GM12892 (cell line): Measurements from ENCODE around the gene KBTBD13.

ENCODE experiments used
- DNase-seq: peaks from one replicate; pipeline ENCODE4 v3.0.0; 2011; ENCODE audit not compliant: insufficient read length
- FAIRE-seq: peaks from 2 replicates; lab custom pipeline; 2011; peaks lifted over from hg19 to GRCh38; lab: Jason Lieb, UNC
- POLR2A ChIP-seq: IDR thresholded peaks from 2 replicates; pipeline ENCODE4 v1.6.1; 2011; ENCODE audit warnings: low read depth, low read length, control low read depth
- POLR2AphosphoS5 ChIP-seq: IDR thresholded peaks from 2 replicates; pipeline ENCODE4 v1.6.1; 2011; ENCODE audit warnings: low read depth, low read length, control low read depth
- TAF1 ChIP-seq: IDR thresholded peaks from 2 replicates; pipeline ENCODE4 v1.6.1; 2011; ENCODE audit warnings: low read depth, mild to moderate bottlenecking, control low read depth, low read length, borderline replicate concordance

Gene KBTBD13

GRCh38 chr15:65077291-65077980 is 890 bp downstream of the KBTBD13 start:
- DNase-seq = no peak
- FAIRE-seq = no peak
- TF ChIP-seq POLR2AphosphoS5 (no peak), POLR2A (no peak), TAF1 (no peak)

- FAIRE-seq (no peak), DNase-seq (no peak)
- TF ChIP-seq POLR2A (no peak), TAF1 (no peak), POLR2AphosphoS5 (no peak)
Observed at GRCh38 chr15:65077981-65078352, 1.4 kb downstream of the KBTBD13 start.

GRCh38 chr15:65079580-65079979 is 3.0 kb downstream of the KBTBD13 start:
- DNase-seq (no peak), FAIRE-seq (no peak)
- TF ChIP-seq POLR2A (no peak), TAF1 (no peak), POLR2AphosphoS5 (no peak)

- DNase-seq (no peak), FAIRE-seq (no peak)
- TF ChIP-seq POLR2A (no peak), TAF1 (no peak), POLR2AphosphoS5 (no peak)
Observed at GRCh38 chr15:65081270-65081669, 4.7 kb downstream of the KBTBD13 start.

GRCh38 chr15:65081758-65082157 is 5.2 kb downstream of the KBTBD13 start:
- FAIRE-seq = no peak
- TF ChIP-seq POLR2A = no peak
- TF ChIP-seq POLR2AphosphoS5 = no peak
- no peak for TF ChIP-seq TAF1

GRCh38 chr15:65082303-65082953 is 5.9 kb downstream of the KBTBD13 start:
- FAIRE-seq (no peak), DNase-seq (no peak)
- TF ChIP-seq TAF1 = no peak
- no peak for TF ChIP-seq POLR2AphosphoS5
- no peak for TF ChIP-seq POLR2A

More at GRCh38 chr15:65081758-65082157, 5.2 kb downstream of the KBTBD13 start:
- DNase-seq = no peak

- TF ChIP-seq TAF1 (no peak), POLR2A (no peak), POLR2AphosphoS5 (no peak)
- DNase-seq = no peak
- no peak for FAIRE-seq
Observed at GRCh38 chr15:65083262-65083701, 6.7 kb downstream of the KBTBD13 start.

- FAIRE-seq (no peak), DNase-seq (no peak)
- TF ChIP-seq TAF1 = no peak
- TF ChIP-seq POLR2A = no peak
- TF ChIP-seq POLR2AphosphoS5 = no peak
Observed at GRCh38 chr15:65084500-65085206, 8.1 kb downstream of the KBTBD13 start.

GRCh38 chr15:65085207-65085753 is 8.7 kb downstream of the KBTBD13 start:
- DNase-seq (no peak), FAIRE-seq (no peak)
- TF ChIP-seq POLR2AphosphoS5 (no peak), POLR2A (no peak), TAF1 (no peak)

DNA sequence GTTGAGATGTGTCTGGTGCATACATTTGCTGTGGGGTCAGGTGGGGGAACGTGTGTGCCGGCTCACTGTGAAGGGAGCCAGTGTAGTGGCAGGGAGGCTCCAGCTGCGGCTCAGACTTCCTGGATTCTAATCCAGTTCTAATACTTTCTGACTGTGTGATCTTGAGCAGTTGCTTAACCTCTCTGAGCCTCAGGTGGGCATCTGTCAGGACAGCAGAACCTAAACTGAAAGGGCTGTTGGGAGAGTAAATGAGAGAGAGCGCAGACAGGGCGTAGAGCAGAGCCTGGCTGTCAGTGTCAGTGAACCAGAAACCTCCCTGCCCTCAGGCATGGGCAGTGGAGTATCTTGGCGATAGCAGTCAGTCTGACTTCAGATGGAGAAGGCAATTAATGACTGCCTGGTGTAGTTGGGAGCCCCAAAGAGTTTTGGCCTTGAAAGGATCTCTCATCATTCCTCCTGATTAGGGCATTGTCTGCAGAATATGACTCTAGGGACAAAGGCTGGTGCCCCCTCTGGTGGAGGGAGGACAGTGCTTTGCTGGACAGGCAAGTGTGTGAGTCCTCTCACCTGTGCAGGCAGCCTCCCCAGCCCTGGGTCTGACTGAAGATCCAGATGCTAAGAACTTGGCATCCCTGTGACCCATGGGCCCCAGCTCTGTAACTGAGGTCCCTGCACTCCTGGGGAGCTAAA is 9.6 kb downstream of the KBTBD13 start:
- no peak for DNase-seq
- FAIRE-seq = peak; percentile 77
- TF ChIP-seq POLR2A = no peak
- TF ChIP-seq TAF1 = no peak
- TF ChIP-seq POLR2AphosphoS5 = no peak

DNA sequence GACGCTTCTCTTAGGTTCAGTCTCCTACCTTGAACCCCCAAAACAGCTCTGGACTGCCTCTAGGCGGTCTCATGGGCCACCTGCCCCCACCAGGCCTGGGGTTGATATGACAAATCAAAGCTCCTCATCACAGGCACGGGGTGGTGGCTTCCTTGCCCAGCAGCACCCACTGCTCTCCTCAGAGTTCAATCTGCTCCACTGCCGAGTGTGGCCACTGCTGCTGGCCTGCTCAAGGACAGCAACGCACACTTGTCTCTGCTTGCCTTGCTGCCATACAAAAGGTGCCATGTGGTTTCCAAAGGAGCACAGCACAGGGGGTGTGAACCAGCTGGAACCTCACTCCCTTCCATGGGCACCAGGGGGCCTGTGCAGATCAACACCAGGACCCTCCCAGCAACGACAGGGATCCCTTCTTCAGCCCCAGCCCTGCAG is 10.2 kb downstream of the KBTBD13 start:
- TF ChIP-seq TAF1 (no peak), POLR2A (no peak), POLR2AphosphoS5 (no peak)
- FAIRE-seq (no peak), DNase-seq (no peak)
